ENCODE results near the gene ALKBH4. TPM values are rescaled to one million over a fixed set of nuclear protein-coding genes. Genes with fewer than 3 reads are reported as not detected.

ALKBH4 gene
- total and polyA plus RNA-seq, 2 of the 8 experiments (the other 6 are each of a cell fraction or from before 2014, with no cell fraction given): 10.2 to 16.6 TPM

GRCh38 chr7:102469351-102469971 lies 4.8 kb upstream of the ALKBH4 start (continued):
- TF ChIP-seq SAP30 (IDR thresholded peaks at IDR 0.05; ENCODE audit: insufficient read depth, insufficient replicate concordance, low read length) (no peak), ATF3 (IDR thresholded peaks at IDR 0.05; ENCODE audit: insufficient read depth, low read depth, low read length) (no peak), JUND (IDR thresholded peaks at IDR 0.05; ENCODE audit: low read length) (no peak), TCF12 (IDR thresholded peaks at IDR 0.05; ENCODE audit: low read depth, low read length) (no peak), NRF1 (IDR thresholded peaks at IDR 0.05; ENCODE audit: low read depth, low read length) (no peak), CREB1 (IDR thresholded peaks at IDR 0.05) (no peak), ATF2 (IDR thresholded peaks at IDR 0.05; ENCODE audit: low read length) (no peak), KDM1A (IDR thresholded peaks at IDR 0.05; ENCODE audit: borderline replicate concordance, low read length) (no peak), POLR2A (IDR thresholded peaks at IDR 0.05; ENCODE audit: control extremely low read depth in 1 of 2, low read depth in 2 of 2, low read length in 2 of 2) (no peak)
